Purkinje cell (primary cell): ENCODE data around the gene LGALS12. TPM values are rescaled to one million over a fixed set of nuclear protein-coding genes. Genes with fewer than 3 reads are reported as not detected.

ENCODE experiments used
- polyA plus RNA-seq: library from polyadenylated mRNA; unstranded; fragments of >200 nt; fragmentation: Nextera tagmentation; gene quantifications from 2 replicates; pipeline ENCODE4 v1.2.1, GENCODE V29; 2014

Gene LGALS12, protein sequence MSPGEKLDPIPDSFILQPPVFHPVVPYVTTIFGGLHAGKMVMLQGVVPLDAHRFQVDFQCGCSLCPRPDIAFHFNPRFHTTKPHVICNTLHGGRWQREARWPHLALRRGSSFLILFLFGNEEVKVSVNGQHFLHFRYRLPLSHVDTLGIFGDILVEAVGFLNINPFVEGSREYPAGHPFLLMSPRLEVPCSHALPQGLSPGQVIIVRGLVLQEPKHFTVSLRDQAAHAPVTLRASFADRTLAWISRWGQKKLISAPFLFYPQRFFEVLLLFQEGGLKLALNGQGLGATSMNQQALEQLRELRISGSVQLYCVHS
- polyA plus RNA-seq = not detected in 2 replicates

DNA sequence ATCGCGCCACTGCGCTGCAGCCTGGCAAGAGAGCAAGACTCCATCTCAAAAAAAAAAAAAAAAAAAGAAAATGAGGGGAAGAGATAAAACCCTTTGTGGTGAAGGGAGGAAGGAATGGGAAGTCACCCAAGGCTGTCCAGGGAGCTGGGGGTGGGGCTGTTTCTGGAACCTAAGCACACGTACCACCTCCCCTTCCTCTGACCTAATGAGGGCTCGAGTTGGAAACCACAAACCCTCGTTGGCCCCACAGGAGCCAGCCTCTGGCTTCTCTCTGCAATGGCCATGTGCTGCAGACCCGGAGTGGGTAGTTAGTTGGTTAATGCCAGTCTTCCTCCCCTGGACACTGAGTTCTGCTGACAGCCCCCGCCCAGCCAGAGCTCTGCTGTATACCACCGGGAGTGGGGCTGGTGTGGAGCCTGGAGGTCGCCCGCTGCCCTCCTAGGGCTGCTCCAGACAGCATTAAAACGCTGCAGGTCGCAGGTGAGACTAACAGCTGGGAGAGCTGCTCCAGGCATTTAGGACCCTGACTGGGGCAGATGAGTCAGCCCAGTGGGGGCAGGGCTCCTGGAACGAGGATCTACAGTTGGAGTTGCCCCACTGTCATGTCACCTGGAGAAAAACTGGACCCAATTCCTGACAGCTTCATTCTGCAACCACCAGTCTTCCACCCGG, at the start of gene LGALS12:
LGALS12 (plus strand) TSS at position 228 of the 672 bp plus-strand sequence; CDS start at position 603, 375 bp downstream.

DNA sequence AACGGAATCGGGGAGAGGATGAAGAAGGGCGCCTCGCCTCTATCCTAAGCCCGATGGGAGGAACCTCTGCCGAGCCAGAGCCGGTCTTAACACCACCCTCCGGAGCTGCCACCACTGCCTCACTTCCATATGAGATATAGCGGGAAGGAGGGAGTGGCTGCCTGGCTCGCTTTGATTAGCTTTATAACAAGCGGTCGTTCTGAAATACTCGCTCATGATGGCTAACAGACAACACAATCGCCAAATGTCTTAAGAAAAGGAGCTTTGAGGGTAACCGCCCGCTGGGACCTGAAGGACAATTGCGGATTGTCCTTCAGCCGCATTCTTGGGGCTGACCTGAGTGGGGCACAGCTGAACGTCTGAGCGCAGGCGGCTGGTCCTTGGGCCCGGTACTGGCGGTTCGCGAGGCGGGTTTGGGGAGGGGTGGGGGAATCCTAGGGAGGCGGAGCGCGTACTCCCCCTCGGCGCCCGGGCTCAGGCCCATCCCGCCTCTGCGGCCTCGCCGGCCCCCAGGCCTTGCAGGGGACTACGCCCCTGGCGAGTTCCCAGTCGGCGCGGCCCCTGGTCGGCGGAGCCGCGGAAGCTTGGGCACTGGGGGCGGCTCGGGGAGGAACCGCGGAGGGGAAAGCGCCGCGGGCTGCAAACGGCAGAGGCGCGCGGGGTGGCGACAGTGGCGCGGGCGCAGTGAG, 15.2 kb upstream of the LGALS12 start, which contains the start of gene PLAAT5:
PLAAT5 (minus strand) TSS at position 617 of the 689 bp plus-strand sequence; CDS start at position 484, 133 bp downstream.

DNA sequence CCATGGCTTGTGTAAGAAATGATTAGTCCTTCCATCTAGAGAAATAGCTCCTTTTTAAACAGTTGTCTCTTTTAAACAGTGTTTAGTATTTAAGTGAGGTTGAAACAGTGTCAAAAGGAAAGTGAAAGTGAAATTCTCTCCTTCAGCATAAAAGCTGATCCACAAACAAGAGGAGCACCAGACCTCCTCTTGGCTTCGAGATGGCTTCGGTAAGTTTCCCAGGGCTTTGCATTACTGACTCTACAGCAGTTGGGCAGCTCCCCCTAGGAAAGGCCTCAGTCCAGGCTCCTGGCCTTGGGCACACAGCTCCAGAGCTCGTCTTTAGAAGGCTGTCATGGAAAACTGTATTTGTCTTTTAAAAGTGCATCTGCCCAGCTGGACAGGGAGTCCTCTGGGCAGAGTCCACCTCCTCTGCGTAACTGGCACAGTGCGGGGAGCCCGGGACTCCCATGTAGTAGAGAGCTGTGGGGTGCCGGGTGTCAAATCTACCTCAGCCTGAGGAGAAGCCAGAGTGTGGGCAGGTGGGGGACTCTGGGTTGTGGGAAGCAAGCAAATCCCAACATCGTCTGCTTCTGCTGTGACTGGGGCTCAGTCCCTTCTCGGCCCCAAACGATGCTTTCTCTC, 30.9 kb downstream of the LGALS12 start, which contains the start of gene PLAAT4:
PLAAT4 (plus strand) TSS at position 140 of the 624 bp plus-strand sequence; CDS start at position 201, 61 bp downstream.

DNA sequence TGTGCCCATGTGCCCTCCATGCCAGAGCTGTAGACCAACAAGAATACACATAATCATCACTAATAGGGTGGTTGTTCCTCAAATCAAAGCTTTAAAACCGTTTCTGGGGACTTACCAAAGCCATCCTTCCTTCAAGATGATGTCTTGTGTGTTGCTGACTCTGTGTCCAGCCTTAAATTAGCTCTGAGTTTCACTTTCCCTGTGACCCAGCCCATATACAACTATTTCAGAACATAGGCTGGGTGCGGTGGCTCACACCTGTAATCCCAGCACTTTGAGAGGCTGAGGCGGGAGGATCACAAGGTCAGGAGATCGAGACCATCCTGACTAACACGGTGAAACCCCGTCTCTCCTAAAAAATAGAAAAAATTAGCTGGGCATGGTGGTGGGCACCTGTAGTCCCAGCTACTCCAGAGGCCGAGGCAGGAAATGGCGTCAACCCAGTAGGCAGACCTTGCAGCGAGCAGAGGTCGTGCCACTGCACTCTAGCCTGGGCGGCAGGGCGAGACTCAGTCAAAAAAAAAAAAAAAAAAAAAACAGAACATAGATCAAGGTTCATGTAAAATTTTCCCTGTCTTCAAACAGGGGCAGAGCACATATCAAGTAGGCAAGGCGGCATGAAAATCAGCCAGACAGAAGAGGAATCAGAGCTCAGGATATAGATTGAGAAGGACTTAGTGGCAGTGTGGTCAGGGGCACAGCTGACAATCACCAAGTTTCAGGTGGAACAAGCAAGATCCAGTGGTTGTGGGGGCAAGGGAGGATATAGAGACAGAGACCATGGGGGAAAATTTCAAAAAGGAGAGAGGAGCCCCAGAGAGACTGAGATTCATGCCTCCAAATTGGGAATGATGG, 57.5 kb downstream of the LGALS12 start, which contains the start of gene PLAAT2:
PLAAT2 (minus strand) TSS at position 179 of the 855 bp plus-strand sequence; CDS start at position 124, 55 bp downstream.

Other genes starting within 250 kb of the LGALS12 start
- not detected in 2 replicates for gene SLC22A9, start 136.3 kb upstream of the LGALS12 start, polyA plus RNA-seq
- 0.73 TPM in 1 of 2 replicates, not detected in the other for gene PLAAT5, start 14.9 kb upstream of the LGALS12 start, polyA plus RNA-seq
- gene PLAAT4, start 30.7 kb downstream of the LGALS12 start, polyA plus RNA-seq = 3.6 and 4.5 TPM in 2 replicates
- gene PLAAT2, start 57.3 kb downstream of the LGALS12 start, polyA plus RNA-seq = not detected in 2 replicates
- 6.3 and 13.5 TPM in 2 replicates for gene PLAAT3, start 108.3 kb downstream of the LGALS12 start, polyA plus RNA-seq
- gene ATL3, start 165.3 kb downstream of the LGALS12 start, polyA plus RNA-seq = 2.2 and 2.3 TPM in 2 replicates
- gene RTN3, start 175.4 kb downstream of the LGALS12 start, polyA plus RNA-seq = 24.2 and 191 TPM in 2 replicates